Activated T-helper 9 cell treated with anti-CD3 and anti-CD28 coated beads, Interleukin-2, amount 50 U/mL, for 16 hours (primary cell): Measurements from ENCODE around the gene PLA2G4B.

Source experiments
- DNase-seq: peaks from one replicate; pipeline ENCODE4 v3.0.0-alpha.2; 2020; ENCODE audit warnings: low read depth

Gene PLA2G4B

GRCh38 chr15:41809526-41810220, 29.0 kb upstream of the PLA2G4B start:
- DNase-seq: no peak

DNA sequence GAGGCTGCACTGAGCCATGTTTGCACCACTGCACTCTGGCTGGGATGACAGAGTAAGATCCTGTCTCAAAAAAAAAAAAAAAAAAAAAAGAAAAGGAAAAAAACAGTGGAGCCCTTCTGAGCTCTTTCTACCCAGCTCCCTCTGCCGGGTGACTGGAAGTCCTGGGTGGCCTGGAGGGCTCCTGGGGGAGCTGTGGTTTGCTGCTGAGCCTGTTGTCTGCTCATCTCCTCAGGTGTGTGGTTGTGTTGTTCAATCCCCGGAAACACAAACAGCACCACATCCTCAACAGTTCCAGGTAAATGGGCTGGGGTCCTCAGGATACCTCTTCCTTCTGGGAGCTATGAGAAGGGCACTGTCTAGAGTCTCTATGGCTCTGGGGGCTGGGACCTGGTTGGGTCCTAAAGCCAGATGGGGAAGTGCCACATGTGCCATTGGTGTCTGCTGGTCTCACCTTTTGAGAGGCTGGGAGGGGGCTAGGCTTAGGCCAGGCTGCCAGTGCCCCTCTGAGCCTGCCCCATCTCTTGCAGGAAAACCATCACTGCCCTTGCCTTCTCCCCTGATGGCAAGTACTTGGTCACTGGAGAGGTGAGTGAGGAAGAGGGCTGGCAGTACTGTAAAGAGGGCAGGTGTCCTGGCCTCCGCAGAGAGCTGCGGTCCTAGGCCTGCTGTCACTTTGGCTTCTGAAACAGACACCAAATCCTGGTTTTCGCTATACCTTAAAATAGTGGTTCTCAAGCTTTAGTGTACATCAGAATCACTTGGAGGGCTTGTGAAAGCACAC, 27.8 kb upstream of the PLA2G4B start:
- no peak for DNase-seq

- peak; percentile 61 for DNase-seq
Observed at GRCh38 chr15:41811432-41812195, 27.0 kb upstream of the PLA2G4B start.

DNA sequence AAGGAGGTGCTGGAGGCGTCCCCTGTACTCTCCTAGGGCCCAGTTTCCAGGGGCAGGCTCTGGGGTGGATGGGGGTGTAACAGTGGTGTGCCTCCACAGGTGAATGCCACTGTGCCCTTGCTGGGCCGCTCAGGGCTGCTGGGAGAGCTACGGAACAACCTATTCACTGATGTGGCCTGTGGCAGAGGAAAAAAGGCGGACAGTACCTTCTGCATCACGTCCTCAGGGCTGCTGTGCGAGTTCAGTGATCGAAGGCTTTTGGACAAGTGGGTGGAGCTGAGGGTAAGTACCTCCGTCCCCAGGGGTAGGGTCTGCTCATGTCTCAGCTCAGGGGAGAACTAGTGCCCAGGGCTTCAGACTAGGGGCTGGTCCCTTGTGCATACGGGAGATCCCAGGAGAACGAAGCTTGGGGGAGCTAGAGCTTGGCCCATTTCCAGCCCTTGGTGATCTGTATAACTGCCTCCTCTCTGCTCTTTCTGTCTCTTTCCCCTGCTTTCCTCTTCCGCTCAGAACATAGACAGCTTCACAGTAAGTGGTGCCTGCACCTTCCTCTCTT, 25.7 kb upstream of the PLA2G4B start:
- no peak for DNase-seq

DNA sequence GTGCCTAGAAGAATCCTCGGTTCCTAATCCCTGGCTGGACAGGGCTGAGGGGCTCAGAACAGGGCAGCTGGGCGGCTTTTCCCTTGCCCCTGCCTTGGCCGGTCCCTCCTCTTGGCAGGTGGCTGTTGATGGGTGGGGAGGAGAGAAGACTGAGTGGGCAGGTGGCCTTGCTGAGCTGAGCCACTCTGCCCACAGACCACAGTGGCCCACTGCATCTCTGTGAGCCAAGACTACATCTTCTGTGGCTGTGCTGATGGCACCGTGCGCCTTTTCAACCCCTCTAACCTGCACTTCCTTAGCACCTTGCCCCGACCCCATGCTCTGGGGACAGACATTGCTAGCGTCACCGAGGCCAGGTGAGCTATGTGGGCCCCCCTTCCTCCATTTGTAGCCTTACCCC, 25.2 kb upstream of the PLA2G4B start:
- no peak for DNase-seq

DNA sequence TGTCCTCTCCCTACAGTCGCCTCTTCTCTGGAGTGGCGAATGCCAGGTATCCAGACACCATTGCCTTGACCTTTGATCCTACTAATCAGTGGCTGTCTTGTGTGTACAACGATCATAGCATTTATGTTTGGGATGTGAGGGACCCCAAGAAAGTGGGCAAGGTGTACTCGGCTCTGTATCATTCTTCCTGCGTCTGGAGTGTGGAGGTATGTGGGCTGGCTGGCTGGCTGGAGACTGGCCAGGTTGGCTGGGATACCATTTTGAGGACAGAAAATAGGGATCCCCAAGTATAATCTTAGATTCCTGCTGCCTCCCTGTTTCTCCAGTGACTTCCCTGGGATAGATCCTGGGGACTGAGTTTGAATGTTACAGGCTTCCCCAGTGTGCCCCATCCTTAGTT, 24.1 kb upstream of the PLA2G4B start:
- DNase-seq: no peak

GRCh38 chr15:41816788-41817187, 21.9 kb upstream of the PLA2G4B start:
- DNase-seq: no peak

GRCh38 chr15:41817327-41817726, 21.3 kb upstream of the PLA2G4B start:
- no peak for DNase-seq

DNA sequence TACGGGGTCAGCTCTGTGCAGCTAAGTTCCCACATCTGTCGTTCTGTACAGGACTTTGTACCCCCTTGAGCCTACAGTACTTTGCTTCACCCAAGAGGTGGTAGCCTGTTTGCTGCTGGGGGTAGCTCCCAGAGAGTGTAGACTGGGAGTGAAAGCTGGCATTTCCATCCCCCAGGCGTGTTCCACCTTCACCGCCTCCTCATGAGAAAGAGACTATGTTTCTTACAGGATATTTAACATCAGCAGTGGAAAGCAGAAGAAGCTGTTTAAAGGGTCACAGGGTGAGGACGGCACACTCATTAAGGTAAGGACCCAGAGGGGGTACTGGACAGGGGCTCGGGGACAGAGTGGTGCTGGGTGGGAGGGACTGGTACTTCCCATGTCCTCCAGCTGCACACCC, 20.9 kb upstream of the PLA2G4B start:
- no peak for DNase-seq

DNA sequence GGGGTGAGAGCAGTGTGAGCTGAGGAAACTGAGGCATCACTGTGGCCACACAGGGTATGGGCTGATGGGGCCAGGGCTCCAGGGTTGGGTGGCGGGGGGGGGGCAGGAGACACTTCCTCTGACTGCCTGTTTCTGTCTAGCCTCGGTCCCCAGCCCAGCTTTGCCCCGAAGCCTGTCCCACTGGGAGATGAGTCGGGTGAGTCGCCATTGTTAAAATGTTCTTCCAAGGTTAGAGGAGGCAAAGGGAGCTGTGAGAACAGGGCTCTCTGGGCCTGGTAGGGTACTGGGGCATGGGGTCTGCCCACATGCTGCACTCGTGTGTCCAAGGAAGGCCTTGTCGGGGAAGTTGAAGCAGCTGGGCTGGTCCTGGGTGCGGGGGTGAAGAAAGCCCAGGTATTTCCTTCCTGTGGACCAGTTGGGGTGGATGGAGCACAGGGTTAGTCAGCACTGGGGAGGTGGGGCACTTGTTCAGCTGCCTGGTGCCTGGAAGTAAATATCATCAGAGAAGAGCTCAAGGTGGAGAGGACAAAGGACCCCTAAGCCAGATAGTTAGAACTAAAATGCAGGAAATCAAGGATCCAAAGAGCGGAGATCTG, 19.1 kb upstream of the PLA2G4B start:
- DNase-seq: no peak

GRCh38 chr15:41820791-41821423, 17.7 kb upstream of the PLA2G4B start:
- no peak for DNase-seq

- no peak for DNase-seq
Observed at GRCh38 chr15:41821831-41822230, 16.8 kb upstream of the PLA2G4B start.

DNA sequence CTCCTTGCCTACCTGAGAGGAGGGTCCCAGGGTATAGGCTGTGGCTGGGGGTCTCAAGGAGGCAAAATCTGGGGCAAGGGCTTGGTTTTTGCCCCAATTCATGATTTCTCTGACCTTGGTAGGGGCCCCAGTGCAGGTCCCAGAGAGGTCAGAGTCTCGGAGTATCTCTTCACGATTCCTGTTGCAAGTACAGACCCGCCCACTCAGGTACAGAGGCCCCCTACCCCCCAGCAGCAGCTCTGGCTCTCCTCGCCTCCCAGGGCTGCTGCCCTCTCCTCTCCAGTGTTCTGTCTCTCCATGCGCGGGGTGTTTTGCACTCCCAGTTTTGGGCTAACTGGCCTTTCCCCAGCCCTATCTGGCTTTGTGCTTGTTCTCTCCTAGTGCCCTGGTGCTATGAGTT, 16.2 kb upstream of the PLA2G4B start:
- no peak for DNase-seq

DNA sequence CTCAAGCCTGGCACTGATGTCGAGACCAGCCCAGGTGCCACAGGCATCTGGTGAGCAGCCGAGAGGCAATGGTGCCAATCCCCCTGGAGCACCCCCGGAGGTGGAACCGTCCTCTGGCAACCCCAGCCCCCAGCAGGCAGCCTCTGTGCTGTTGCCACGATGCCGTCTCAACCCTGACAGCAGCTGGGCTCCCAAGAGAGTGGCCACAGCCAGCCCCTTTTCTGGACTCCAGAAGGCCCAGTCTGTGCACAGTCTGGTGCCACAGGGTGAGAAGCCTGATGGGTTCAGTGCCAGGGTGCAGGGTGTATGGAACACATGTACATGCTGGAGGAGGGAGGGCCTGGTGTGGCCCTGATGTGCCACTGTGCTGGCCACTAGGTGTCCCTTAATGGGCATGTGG, 15.7 kb upstream of the PLA2G4B start:
- DNase-seq: no peak

DNA sequence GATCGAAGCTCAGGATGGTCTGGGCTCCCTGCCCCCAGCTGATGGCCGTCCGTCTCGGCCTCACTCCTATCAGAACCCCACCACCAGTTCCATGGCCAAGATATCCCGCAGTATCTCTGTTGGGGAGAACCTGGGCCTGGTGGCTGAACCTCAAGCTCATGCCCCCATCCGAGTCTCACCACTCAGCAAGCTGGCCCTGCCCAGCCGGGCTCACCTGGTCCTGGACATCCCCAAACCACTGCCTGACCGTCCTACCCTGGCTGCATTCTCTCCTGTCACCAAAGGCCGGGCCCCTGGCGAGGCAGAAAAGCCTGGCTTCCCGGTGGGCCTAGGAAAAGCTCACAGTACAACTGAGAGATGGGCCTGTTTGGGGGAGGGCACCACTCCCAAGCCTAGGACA, 15.1 kb upstream of the PLA2G4B start:
- no peak for DNase-seq

- no peak for DNase-seq
Observed at GRCh38 chr15:41824062-41824745, 14.4 kb upstream of the PLA2G4B start.

GRCh38 chr15:41825145-41825544, 13.5 kb upstream of the PLA2G4B start:
- no peak for DNase-seq

- no peak for DNase-seq
Observed at GRCh38 chr15:41825572-41826535, 12.8 kb upstream of the PLA2G4B start.

- DNase-seq: no peak
Observed at GRCh38 chr15:41827290-41827879, 11.3 kb upstream of the PLA2G4B start.
